H9 (cell line): ENCODE data around the gene GPS1. TPM values are rescaled to one million over a fixed set of nuclear protein-coding genes. Genes with fewer than 3 reads are reported as not detected.
A peak's percentile ranks its signal among the peaks of the same experiment; 100 is the strongest.

Experiments
- DNase-seq: peaks from one replicate; pipeline ENCODE4 v3.0.0-alpha.2; 2017
- H2AFZ ChIP-seq: one replicate; pipeline ENCODE4 v1.6.1; 2013; ENCODE audit warnings: mild to moderate bottlenecking, low read length, control low read depth, moderate library complexity
- H2AK5ac ChIP-seq: 2 replicates; pipeline ENCODE4 v1.6.1; 2013; ENCODE audit warnings: low read length, control low read depth, mixed read lengths; ENCODE audit not compliant: insufficient read length
- H2BK120ac ChIP-seq: one replicate; pipeline ENCODE4 v1.6.1; 2013; ENCODE audit warnings: low read depth, mild to moderate bottlenecking, low read length, control low read depth, inconsistent platforms; ENCODE audit not compliant: poor library complexity, severe bottlenecking
- H2BK12ac ChIP-seq: 2 replicates; pipeline ENCODE4 v1.6.1; 2013; ENCODE audit warnings: low read length, control low read depth, mixed read lengths, low read depth; ENCODE audit not compliant: insufficient read length
- H2BK15ac ChIP-seq: 2 replicates; pipeline ENCODE4 v1.6.1; 2013; ENCODE audit warnings: low read depth, low read length, control low read depth
- H2BK20ac ChIP-seq: one replicate; pipeline ENCODE4 v1.6.1; 2013; ENCODE audit warnings: low read depth, mild to moderate bottlenecking, low read length, control low read depth, inconsistent platforms; ENCODE audit not compliant: poor library complexity, severe bottlenecking
- H2BK5ac ChIP-seq: 2 replicates; pipeline ENCODE4 v1.6.1; 2013; ENCODE audit warnings: low read length, control low read depth, mixed read lengths; ENCODE audit not compliant: insufficient read length
- H3K14ac ChIP-seq: 2 replicates; pipeline ENCODE4 v1.6.1; 2013; ENCODE audit warnings: low read length, control low read depth; ENCODE audit not compliant: insufficient read depth
- H3K18ac ChIP-seq: 2 replicates; pipeline ENCODE4 v1.6.1; 2013; ENCODE audit warnings: low read depth, mild to moderate bottlenecking, mixed read lengths, low read length, control low read depth; ENCODE audit not compliant: insufficient read length
- H3K23ac ChIP-seq: 2 replicates; pipeline ENCODE4 v1.6.1; 2013; ENCODE audit warnings: low read length, control low read depth, mixed read lengths, low read depth; ENCODE audit not compliant: insufficient read length
- H3K23me2 ChIP-seq: 2 replicates; pipeline ENCODE4 v1.6.1; 2013; ENCODE audit warnings: low read depth, mild to moderate bottlenecking, mixed read lengths, low read length, control low read depth; ENCODE audit not compliant: insufficient read length, poor library complexity, severe bottlenecking
- H3K27ac ChIP-seq: 2 replicates; pipeline ENCODE4 v1.5.1; 2013; ENCODE audit warnings: low read length, control low read depth, mixed read lengths, low read depth; ENCODE audit not compliant: insufficient read length
- H3K27me3 ChIP-seq: 2 replicates; pipeline ENCODE4 v1.6.1; 2013; ENCODE audit warnings: low read length, control low read depth, inconsistent platforms; ENCODE audit not compliant: insufficient read depth
- H3K4ac ChIP-seq: 2 replicates; pipeline ENCODE4 v1.6.1; 2013; ENCODE audit warnings: low read depth, mild to moderate bottlenecking, control low read depth, inconsistent platforms, low read length, moderate library complexity
- H3K4me1 ChIP-seq: 2 replicates; pipeline ENCODE4 v1.6.1; 2013; ENCODE audit warnings: low read length, control low read depth, inconsistent platforms; ENCODE audit not compliant: insufficient read depth
- H3K4me2 ChIP-seq: 2 replicates; pipeline ENCODE4 v1.6.1; 2013; ENCODE audit warnings: low read length, control low read depth, mixed read lengths; ENCODE audit not compliant: insufficient read length, insufficient read depth
- H3K56ac ChIP-seq: 2 replicates; pipeline ENCODE4 v1.6.1; 2013; ENCODE audit warnings: low read depth, mild to moderate bottlenecking, mixed read lengths, low read length, control low read depth; ENCODE audit not compliant: insufficient read length
- H3K79me1 ChIP-seq: 2 replicates; pipeline ENCODE4 v1.6.1; 2013; ENCODE audit warnings: low read depth, mild to moderate bottlenecking, moderate library complexity, low read length, control low read depth, inconsistent platforms; ENCODE audit not compliant: insufficient read depth, poor library complexity, severe bottlenecking
- H3K79me2 ChIP-seq: 2 replicates; pipeline ENCODE4 v1.6.1; 2013; ENCODE audit warnings: low read length, control low read depth, inconsistent platforms; ENCODE audit not compliant: insufficient read depth
- H3K9ac ChIP-seq: 2 replicates; pipeline ENCODE4 v1.6.1; 2013; ENCODE audit warnings: low read length, control low read depth, mixed read lengths; ENCODE audit not compliant: insufficient read length; ENCODE audit errors: extremely low read depth
- H3K9me3 ChIP-seq: one replicate; pipeline ENCODE4 v1.6.1; 2013; ENCODE audit warnings: low read depth, low read length, inconsistent platforms; ENCODE audit not compliant: control insufficient read depth
- H3T11ph ChIP-seq: one replicate; pipeline ENCODE4 v1.6.1; 2013; ENCODE audit warnings: mild to moderate bottlenecking, low read length, control low read depth, inconsistent platforms
- H4K20me1 ChIP-seq: one replicate; pipeline ENCODE4 v1.6.1; 2013; ENCODE audit not compliant: control insufficient read depth, insufficient read length, insufficient read depth
- H4K5ac ChIP-seq: 2 replicates; pipeline ENCODE4 v1.6.1; 2013; ENCODE audit warnings: low read depth, mild to moderate bottlenecking, mixed read lengths, low read length, control low read depth; ENCODE audit not compliant: insufficient read length
- H4K8ac ChIP-seq: replicated peaks from 2 replicates; pipeline ENCODE4 v1.6.1; 2013; ENCODE audit warnings: low read length, control low read depth, mixed read lengths, low read depth; ENCODE audit not compliant: insufficient read length
- H4K91ac ChIP-seq: 2 replicates; pipeline ENCODE4 v1.6.1; 2013; ENCODE audit warnings: low read depth, mild to moderate bottlenecking, moderate library complexity, mixed read lengths, low read length, control low read depth; ENCODE audit not compliant: insufficient read length
- H3K27ac Mint-ChIP-seq, 3 experiments: 2 replicates in 2 of 3; 3 replicates in 1 of 3; pipeline ENCODE4 v1.8.0; 2020 to 2021; ENCODE audit warnings: mixed read lengths in 3 of 3, mild to moderate bottlenecking in 1 of 3, moderate library complexity in 1 of 3
- H3K27me3 Mint-ChIP-seq: 2 replicates; pipeline ENCODE4 v1.8.0; 2021; ENCODE audit warnings: low read depth, mild to moderate bottlenecking, moderate library complexity, mixed read lengths
- H3K36me3 Mint-ChIP-seq, 3 experiments: 2 replicates in 2 of 3; 3 replicates in 1 of 3; pipeline ENCODE4 v1.8.0; 2020 to 2021; ENCODE audit warnings: low read depth in 3 of 3, mixed read lengths in 3 of 3; ENCODE audit not compliant: insufficient read depth in 1 of 3
- H3K4me1 Mint-ChIP-seq, 2 experiments: 2 replicates each; pipeline ENCODE4 v1.8.0; 2020; ENCODE audit warnings: mixed read lengths in 2 of 2
- H3K4me3 Mint-ChIP-seq, 2 experiments: 2 replicates in 1 of 2; 3 replicates in 1 of 2; pipeline ENCODE4 v1.8.0; 2020 to 2021; ENCODE audit warnings: mild to moderate bottlenecking in 2 of 2, mixed read lengths in 2 of 2, moderate library complexity in 1 of 2
- H3K9me3 Mint-ChIP-seq, 2 experiments: 2 replicates in 1 of 2; 3 replicates in 1 of 2; pipeline ENCODE4 v1.8.0; 2020; ENCODE audit warnings: mild to moderate bottlenecking in 2 of 2, mixed read lengths in 2 of 2, moderate library complexity in 1 of 2
- WGBS: extraction: QIAGEN DNeasy Blood & Tissue Kit; methylation state at CpG from one replicate; pipeline ENCODE4 v1.1.7; 2013; ENCODE audit warnings: missing lambda C conversion rate, low lambda C conversion rate, mixed read lengths; ENCODE audit not compliant: insufficient read length; ENCODE audit errors: extremely low coverage; 5-methylcytosine and 5-hydroxymethylcytosine counted together
- total RNA-seq: library from RNA; stranded (reverse); gene quantifications from 2 replicates; pipeline ENCODE4 v1.2.1, GENCODE V29; 2021
- TF ChIP-seq, protein P1 (sequence below): fragments of 200-600 bp; sonication (generic); conservative IDR thresholded peaks from 3 replicates; pipeline ENCODE4 v1.8.0; 2021; ENCODE audit warnings: antibody characterized with exemption, mild to moderate bottlenecking

Gene GPS1
- total RNA-seq, 1 experiment from 2014 or later: 164 TPM

- no peaks in the 10 kb centered on the region for H4K20me1 ChIP-seq
- no peaks in the 10 kb centered on the region for H3K4me1 ChIP-seq
- Mint-ChIP-seq H3K4me3 (peak overlapping the region; percentile 74 to 82), H3K27me3 (no peaks in the 10 kb centered on the region), H3K36me3 (peaks cover 8 to 29% (median 29%) of the 10 kb centered on the region in 3 experiments; a peak in 6 of 7 replicates), H3K27ac (no peak overlapping the region), H3K9me3 (no peaks in the 10 kb centered on the region), H3K4me1 (peaks cover 20 to 40% of the 10 kb centered on the region in 2 experiments)
- H3T11ph ChIP-seq: no peak overlapping the region
- no CpG with 5 or more reads among the region's 77 CpGs for WGBS
- no peak overlapping the region for H2AK5ac ChIP-seq
- no peak overlapping the region for H2BK12ac ChIP-seq
- no peak overlapping the region for H3K4ac ChIP-seq
- peaks cover 14% of the 10 kb centered on the region for H3K23me2 ChIP-seq
- H2AFZ ChIP-seq: no peak overlapping the region
- H3K27me3 ChIP-seq: no peaks in the 10 kb centered on the region
- no peak overlapping the region for H3K23ac ChIP-seq
- peaks cover 20% of the 10 kb centered on the region; the same call in 1 of the 2 replicates for H3K79me2 ChIP-seq
- H3K9ac ChIP-seq: peak overlapping the region; percentile 53
- no peak overlapping the region for H2BK120ac ChIP-seq
- TF ChIP-seq, protein P1, sequence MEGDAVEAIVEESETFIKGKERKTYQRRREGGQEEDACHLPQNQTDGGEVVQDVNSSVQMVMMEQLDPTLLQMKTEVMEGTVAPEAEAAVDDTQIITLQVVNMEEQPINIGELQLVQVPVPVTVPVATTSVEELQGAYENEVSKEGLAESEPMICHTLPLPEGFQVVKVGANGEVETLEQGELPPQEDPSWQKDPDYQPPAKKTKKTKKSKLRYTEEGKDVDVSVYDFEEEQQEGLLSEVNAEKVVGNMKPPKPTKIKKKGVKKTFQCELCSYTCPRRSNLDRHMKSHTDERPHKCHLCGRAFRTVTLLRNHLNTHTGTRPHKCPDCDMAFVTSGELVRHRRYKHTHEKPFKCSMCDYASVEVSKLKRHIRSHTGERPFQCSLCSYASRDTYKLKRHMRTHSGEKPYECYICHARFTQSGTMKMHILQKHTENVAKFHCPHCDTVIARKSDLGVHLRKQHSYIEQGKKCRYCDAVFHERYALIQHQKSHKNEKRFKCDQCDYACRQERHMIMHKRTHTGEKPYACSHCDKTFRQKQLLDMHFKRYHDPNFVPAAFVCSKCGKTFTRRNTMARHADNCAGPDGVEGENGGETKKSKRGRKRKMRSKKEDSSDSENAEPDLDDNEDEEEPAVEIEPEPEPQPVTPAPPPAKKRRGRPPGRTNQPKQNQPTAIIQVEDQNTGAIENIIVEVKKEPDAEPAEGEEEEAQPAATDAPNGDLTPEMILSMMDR: no peak
- H2BK20ac ChIP-seq: no peak overlapping the region
- H2BK15ac ChIP-seq: no peak overlapping the region
- no peak overlapping the region for H4K8ac ChIP-seq
- peak overlapping the region; percentile 73 for H3K4me2 ChIP-seq
- no peak for DNase-seq
- H2BK5ac ChIP-seq: no peak overlapping the region
- H3K14ac ChIP-seq: peak overlapping the region; percentile 33; the same call in 1 of the 2 replicates
- peaks cover 8% of the 10 kb centered on the region for H3K79me1 ChIP-seq
- no peak overlapping the region for H3K56ac ChIP-seq
- no peaks in the 10 kb centered on the region for H3K9me3 ChIP-seq
- H3K18ac ChIP-seq: no peak overlapping the region
- no peak overlapping the region for H4K5ac ChIP-seq
- no peak overlapping the region for H4K91ac ChIP-seq
- no peak overlapping the region for H3K27ac ChIP-seq
These were observed 45.7 kb downstream of the GPS1 start for GRCh38 chr17:82097184-82097918.
